Upper lobe of left lung (tissue), 6 donors: ENCODE results near the gene POT1. TPM values are rescaled to one million over a fixed set of nuclear protein-coding genes. Genes with fewer than 3 reads are reported as not detected.

ENCODE experiments used
- ATAC-seq, 2 donors: fragments of 200-7000 bp; cut with Tn5 transposase; one replicate each; pipeline ENCODE4 v1.9.1; 2022; ENCODE audit warnings: mild to moderate bottlenecking in 2 of 2, moderate library complexity in 2 of 2; ENCODE audit not compliant: low FRiP score in 2 of 2
- DNase-seq, 2 donors: peaks; one replicate each; pipeline ENCODE4 v3.0.0-alpha.2; 2019 to 2020
- H3K27ac ChIP-seq, 4 donors: fragments of 200-600 bp; sonication (generic); one replicate each; pipeline ENCODE4 v1.5.1; 2016 to 2019
- H3K27me3 ChIP-seq, 4 donors: fragments of 200-600 bp; sonication (generic); one replicate each; pipeline ENCODE4 v1.5.1; 2017 to 2019
- H3K36me3 ChIP-seq, 4 donors: fragments of 200-600 bp; sonication (generic); one replicate each; pipeline ENCODE4 v1.5.1; 2016 to 2019
- H3K4me1 ChIP-seq, 4 donors: fragments of 200-600 bp; sonication (generic); one replicate each; pipeline ENCODE4 v1.5.1; 2018 to 2019
- H3K4me3 ChIP-seq, 4 donors: fragments of 200-600 bp; sonication (generic); one replicate each; pipeline ENCODE4 v1.5.1; 2017 to 2019; ENCODE audit warnings: mild to moderate bottlenecking in 2 of 4, moderate library complexity in 1 of 4
- H3K9me3 ChIP-seq, 4 donors: fragments of 200-600 bp; sonication (generic); one replicate each; pipeline ENCODE4 v1.5.1; 2018 to 2019
- EP300 ChIP-seq, 4 donors: sonication (generic); formaldehyde crosslinking; IDR thresholded peaks; one replicate each; pipeline ENCODE4 v1.5.1; 2017; ENCODE audit warnings: antibody characterized with exemption in 4 of 4, control low read depth in 2 of 4
- POLR2A ChIP-seq, 4 donors: fragments of 450-650 bp; IDR thresholded peaks; one replicate each; pipeline ENCODE4 v1.5.1; 2016 to 2017; ENCODE audit warnings: antibody characterized with exemption in 4 of 4, mild to moderate bottlenecking in 2 of 4
- POLR2AphosphoS5 ChIP-seq, 2 donors: sonication (generic); formaldehyde crosslinking; IDR thresholded peaks; one replicate each; pipeline ENCODE4 v1.5.1; 2017; ENCODE audit warnings: antibody characterized with exemption in 2 of 2
- WGBS, 2 donors: methylation state at CpG; one replicate each; pipeline ENCODE4 v1.1.5; 2017 to 2018; 5-methylcytosine and 5-hydroxymethylcytosine counted together
- total RNA-seq, 6 donors: library from RNA; depleted of rRNA in 4 of 6; stranded (reverse); fragments of >200 nt in 4 of 6; gene quantifications; one replicate each; pipeline versions ENCODE4 v1.1.0 to v1.2.1, GENCODE V29; 2016 to 2021
- TF ChIP-seq, protein P1 (sequence below), 6 experiments: fragments of 450-650 bp in 4 of 6; fragments of 200-600 bp in 2 of 6; sonication (generic) in 2 of 6; IDR thresholded peaks; one replicate each; pipeline ENCODE4 v1.5.1; 2016 to 2019; ENCODE audit warnings: antibody characterized with exemption in 6 of 6
- donor health status: DM: no; HTN: no; CAD: no; lungs with moderate emphysema.
- donor health status: DM: no; HTN: yes; CAD: no; lungs with severe emphysema.

The POT1 gene
- total RNA-seq, 6 donors from 2014 or later: 9.3 to 26.7 (median 14.7) TPM

DNA sequence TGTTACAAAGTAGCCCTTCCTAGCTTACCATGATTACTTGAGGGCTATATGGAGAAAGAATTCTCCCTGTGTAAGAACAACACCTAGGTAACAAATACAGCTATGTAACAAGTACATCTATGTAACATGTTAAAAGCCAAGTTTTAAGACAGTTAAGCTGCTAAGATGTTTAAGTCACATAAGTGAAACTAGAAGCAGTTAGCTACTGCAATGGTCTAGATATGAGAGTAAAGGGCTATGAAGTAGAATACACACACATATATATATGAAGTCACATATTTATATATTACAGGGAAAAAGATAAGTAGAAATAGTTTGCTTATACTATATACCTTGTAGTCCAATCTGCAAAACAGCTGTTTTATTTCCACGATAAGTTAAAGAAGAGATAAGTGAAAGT lies 14.4 kb downstream of the POT1 start:
- no peak for DNase-seq
- H3K4me1 ChIP-seq: no peaks in the 10 kb centered on the region
- WGBS, 2 donors: 84 to 87% methylated on average over 1 of the region's 1 CpG

DNA sequence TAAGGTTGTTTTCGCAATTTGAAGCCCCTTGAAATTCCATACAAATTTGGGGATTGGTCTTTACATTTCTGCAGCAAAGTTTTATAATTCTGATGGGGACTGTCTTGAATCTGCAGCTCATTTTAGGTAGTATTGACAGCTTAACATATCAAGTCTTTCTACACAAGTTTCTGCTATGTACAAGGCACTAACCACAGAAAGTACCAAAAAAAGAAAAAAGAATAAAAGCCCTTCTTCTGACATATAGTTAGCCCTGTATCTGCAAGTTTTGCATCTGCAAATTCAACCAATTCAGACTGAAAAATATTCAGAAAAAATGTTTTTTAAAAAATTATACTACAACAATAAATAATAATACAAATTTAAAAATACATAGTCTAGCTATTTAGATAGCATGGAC lies 15.3 kb downstream of the POT1 start:
- 0 to 97% methylated on average over 1 of the region's 1 CpG for WGBS, 2 donors
- H3K9me3 ChIP-seq: no peaks in the 10 kb centered on the region
- peaks cover 0 to 17% (median 3%) of the 10 kb centered on the region in 4 donors for H3K36me3 ChIP-seq
- no peaks in the 10 kb centered on the region for H3K4me1 ChIP-seq
- TF ChIP-seq, protein P1, sequence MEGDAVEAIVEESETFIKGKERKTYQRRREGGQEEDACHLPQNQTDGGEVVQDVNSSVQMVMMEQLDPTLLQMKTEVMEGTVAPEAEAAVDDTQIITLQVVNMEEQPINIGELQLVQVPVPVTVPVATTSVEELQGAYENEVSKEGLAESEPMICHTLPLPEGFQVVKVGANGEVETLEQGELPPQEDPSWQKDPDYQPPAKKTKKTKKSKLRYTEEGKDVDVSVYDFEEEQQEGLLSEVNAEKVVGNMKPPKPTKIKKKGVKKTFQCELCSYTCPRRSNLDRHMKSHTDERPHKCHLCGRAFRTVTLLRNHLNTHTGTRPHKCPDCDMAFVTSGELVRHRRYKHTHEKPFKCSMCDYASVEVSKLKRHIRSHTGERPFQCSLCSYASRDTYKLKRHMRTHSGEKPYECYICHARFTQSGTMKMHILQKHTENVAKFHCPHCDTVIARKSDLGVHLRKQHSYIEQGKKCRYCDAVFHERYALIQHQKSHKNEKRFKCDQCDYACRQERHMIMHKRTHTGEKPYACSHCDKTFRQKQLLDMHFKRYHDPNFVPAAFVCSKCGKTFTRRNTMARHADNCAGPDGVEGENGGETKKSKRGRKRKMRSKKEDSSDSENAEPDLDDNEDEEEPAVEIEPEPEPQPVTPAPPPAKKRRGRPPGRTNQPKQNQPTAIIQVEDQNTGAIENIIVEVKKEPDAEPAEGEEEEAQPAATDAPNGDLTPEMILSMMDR (IDR thresholded peaks at IDR 0.05): no peak
- TF ChIP-seq EP300 (IDR thresholded peaks at IDR 0.05) (no peak), POLR2A (IDR thresholded peaks at IDR 0.05) (no peak), POLR2AphosphoS5 (IDR thresholded peaks at IDR 0.05) (no peak)
- H3K27ac ChIP-seq: no peak overlapping the region
- DNase-seq (no peak), ATAC-seq (no peak)
- H3K27me3 ChIP-seq: no peaks in the 10 kb centered on the region
- no peak overlapping the region for H3K4me3 ChIP-seq

More for the DNA sequence above, 14.4 kb downstream of the POT1 start:
- Histone ChIP-seq H3K27me3 (no peaks in the 10 kb centered on the region), H3K27ac (no peak overlapping the region), H3K4me3 (no peak overlapping the region), H3K9me3 (no peaks in the 10 kb centered on the region), H3K36me3 (peaks cover 0 to 17% (median 3%) of the 10 kb centered on the region in 4 donors)
- TF ChIP-seq, protein P1 (IDR thresholded peaks at IDR 0.05): no peak
- TF ChIP-seq POLR2A (IDR thresholded peaks at IDR 0.05) (no peak), POLR2AphosphoS5 (IDR thresholded peaks at IDR 0.05) (no peak), EP300 (IDR thresholded peaks at IDR 0.05) (no peak)
- ATAC-seq: no peak

GRCh38 chr7:124912972-124913371 lies 16.7 kb downstream of the POT1 start:
- Histone ChIP-seq H3K27ac (no peak overlapping the region), H3K36me3 (peaks cover 0 to 17% (median 3%) of the 10 kb centered on the region in 4 donors), H3K4me1 (no peaks in the 10 kb centered on the region), H3K9me3 (no peaks in the 10 kb centered on the region), H3K27me3 (no peaks in the 10 kb centered on the region), H3K4me3 (no peak overlapping the region)
- no peak for TF ChIP-seq EP300 (IDR thresholded peaks at IDR 0.05)
- TF ChIP-seq, protein P1 (IDR thresholded peaks at IDR 0.05): no peak
- TF ChIP-seq POLR2A (IDR thresholded peaks at IDR 0.05): no peak
- no peak for TF ChIP-seq POLR2AphosphoS5 (IDR thresholded peaks at IDR 0.05)
- DNase-seq: no peak
- 93 to 97% methylated on average over 4 of the region's 4 CpGs for WGBS, 2 donors
- ATAC-seq: no peak

DNA sequence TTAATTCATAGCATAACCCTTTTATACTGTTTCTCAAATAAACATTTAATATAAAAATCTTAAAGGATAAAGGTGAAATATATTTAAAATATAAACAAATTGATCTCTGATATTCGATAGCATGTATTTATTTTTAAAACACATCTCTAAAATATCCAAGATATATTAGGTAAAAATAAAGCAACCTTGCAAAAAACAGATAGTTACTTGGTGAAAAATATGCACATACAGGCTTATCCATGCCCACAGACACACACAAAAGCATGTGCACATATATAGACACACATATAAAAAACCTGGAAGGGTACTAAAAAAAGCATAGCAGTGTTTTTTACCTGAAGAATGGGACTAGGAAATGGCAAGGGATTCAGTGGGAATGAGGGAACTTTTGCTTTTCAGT lies 19.8 kb downstream of the POT1 start:
- DNase-seq: no peak
- 0 to 36% methylated on average over 1 of the region's 1 CpG for WGBS, 2 donors
- Histone ChIP-seq H3K9me3 (no peaks in the 10 kb centered on the region), H3K4me1 (no peaks in the 10 kb centered on the region), H3K27ac (no peak overlapping the region), H3K4me3 (no peak overlapping the region), H3K27me3 (no peaks in the 10 kb centered on the region), H3K36me3 (peaks cover 0 to 12% (median under 1%) of the 10 kb centered on the region in 4 donors)
- TF ChIP-seq POLR2A (IDR thresholded peaks at IDR 0.05): no peak
- TF ChIP-seq, protein P1 (IDR thresholded peaks at IDR 0.05): no peak
- TF ChIP-seq EP300 (IDR thresholded peaks at IDR 0.05): no peak
- TF ChIP-seq POLR2AphosphoS5 (IDR thresholded peaks at IDR 0.05): no peak
- no peak for ATAC-seq

DNA sequence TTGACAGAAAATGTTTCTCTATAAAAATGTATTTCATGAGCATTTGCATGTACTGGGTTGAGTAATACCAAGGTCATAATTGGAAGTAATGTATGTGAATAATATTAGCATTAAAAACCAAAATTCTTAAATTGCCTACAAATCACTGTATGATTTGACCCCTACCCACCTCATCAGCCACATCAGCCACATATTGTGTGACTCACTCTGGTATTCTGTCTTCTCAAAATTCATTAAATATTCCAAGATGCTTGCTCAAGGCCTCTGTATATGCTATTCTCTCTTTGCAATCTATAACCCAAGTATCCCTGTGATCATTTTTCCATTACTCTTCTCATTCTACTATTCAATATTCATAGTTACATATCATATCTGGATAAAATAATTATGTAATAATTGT lies 21.4 kb downstream of the POT1 start:
- ATAC-seq (no peak), DNase-seq (no peak)
- H3K4me1 ChIP-seq: no peaks in the 10 kb centered on the region
- no peaks in the 10 kb centered on the region for H3K27me3 ChIP-seq
- no peaks in the 10 kb centered on the region for H3K9me3 ChIP-seq
- H3K36me3 ChIP-seq: no peaks in the 10 kb centered on the region
- no peak overlapping the region for H3K27ac ChIP-seq
- no peak overlapping the region for H3K4me3 ChIP-seq
- TF ChIP-seq POLR2A (IDR thresholded peaks at IDR 0.05): no peak
- TF ChIP-seq POLR2AphosphoS5 (IDR thresholded peaks at IDR 0.05): no peak
- no peak for TF ChIP-seq EP300 (IDR thresholded peaks at IDR 0.05)
- TF ChIP-seq, protein P1 (IDR thresholded peaks at IDR 0.05): no peak
